Measurements from ENCODE around the gene NUDT13. TPM values are rescaled to one million over a fixed set of nuclear protein-coding genes. Genes with fewer than 3 reads are reported as not detected.
"Not testable (repeated sequence)": the region's sequence is repeated elsewhere in the genome, so short reads cannot be mapped to it uniquely, and the experiment has no call there.

Gene NUDT13
- polyA plus RNA-seq, 1 experiment, result 1.7 TPM

GRCh38 chr10:73131913-73132686, 21.8 kb downstream of the NUDT13 start:
- TF ChIP-seq CTCF (IDR thresholded peaks at IDR 0.05; ENCODE audit: insufficient read depth, low read depth, low read length), result no peak
- DNase-seq (ENCODE audit: low read depth), result no peak
- POLR2A ChIA-PET, result no interaction called here
- H3K36me3 ChIP-seq (ENCODE audit: control insufficient read depth, insufficient read depth, low read length), result peaks cover 4% of the 10 kb centered on the region
- no peaks in the 10 kb centered on the region for H3K27me3 ChIP-seq (ENCODE audit: control insufficient read depth, insufficient read depth, low read length)
- no peak overlapping the region for H3K4me3 ChIP-seq (ENCODE audit: low read depth, low read length)
- CTCF ChIA-PET, result no interaction called here

GRCh38 chr10:73134727-73135126, 24.5 kb downstream of the NUDT13 start:
- ChIA-PET CTCF (no interaction called here), POLR2A (no interaction called here)
- peaks cover 8% of the 10 kb centered on the region for H3K36me3 ChIP-seq (ENCODE audit: control insufficient read depth, insufficient read depth, low read length)
- no peaks in the 10 kb centered on the region for H3K27me3 ChIP-seq (ENCODE audit: control insufficient read depth, insufficient read depth, low read length)
- no peak for TF ChIP-seq CTCF (IDR thresholded peaks at IDR 0.05; ENCODE audit: insufficient read depth, low read depth, low read length)
- no peak overlapping the region for H3K4me3 ChIP-seq (ENCODE audit: low read depth, low read length)
- DNase-seq (ENCODE audit: low read depth), result no peak

- no peak for DNase-seq (ENCODE audit: low read depth)
- Histone ChIP-seq H3K36me3 (ENCODE audit: control insufficient read depth, insufficient read depth, low read length) (peaks cover 8% of the 10 kb centered on the region), H3K4me3 (ENCODE audit: low read depth, low read length) (no peak overlapping the region), H3K27me3 (ENCODE audit: control insufficient read depth, insufficient read depth, low read length) (no peaks in the 10 kb centered on the region)
- TF ChIP-seq CTCF (IDR thresholded peaks at IDR 0.05; ENCODE audit: insufficient read depth, low read depth, low read length), result no peak
- ChIA-PET CTCF (interaction anchor here (1.1 to 1.2 kb wide), 2 partner anchors 10 to 22 kb away, joined by 3 read pairs; no protein-coding TSS in a partner anchor), POLR2A (no interaction called here)
Observed at GRCh38 chr10:73136627-73137026, 26.4 kb downstream of the NUDT13 start.

- H3K27me3 ChIP-seq (ENCODE audit: control insufficient read depth, insufficient read depth, low read length), result no peaks in the 10 kb centered on the region
- H3K4me3 ChIP-seq (ENCODE audit: low read depth, low read length), result no peak overlapping the region
- ChIA-PET CTCF (interaction anchor here (0.6 to 2.4 kb wide), 2 partner anchors 19 to 1753 kb away, joined by 3 to 10 read pairs; no protein-coding TSS in a partner anchor), POLR2A (no interaction called here)
- DNase-seq (ENCODE audit: low read depth), result no peak
- H3K36me3 ChIP-seq (ENCODE audit: control insufficient read depth, insufficient read depth, low read length), result peaks cover 6% of the 10 kb centered on the region
- no peak for TF ChIP-seq CTCF (IDR thresholded peaks at IDR 0.05; ENCODE audit: insufficient read depth, low read depth, low read length)
Observed at GRCh38 chr10:73139251-73139650, 29.0 kb downstream of the NUDT13 start.

- TF ChIP-seq CTCF (IDR thresholded peaks at IDR 0.05; ENCODE audit: insufficient read depth, low read depth, low read length), result no peak
- POLR2A ChIA-PET, result no interaction called here
- Histone ChIP-seq H3K36me3 (ENCODE audit: control insufficient read depth, insufficient read depth, low read length) (peaks cover 8% of the 10 kb centered on the region), H3K27me3 (ENCODE audit: control insufficient read depth, insufficient read depth, low read length) (no peaks in the 10 kb centered on the region), H3K4me3 (ENCODE audit: low read depth, low read length) (no peak overlapping the region)
- CTCF ChIA-PET, result no interaction called here
- no peak for DNase-seq (ENCODE audit: low read depth)
Observed at GRCh38 chr10:73141603-73142002, 31.3 kb downstream of the NUDT13 start.

- H3K4me3 ChIP-seq (ENCODE audit: low read depth, low read length); POLR2A ChIA-PET; H3K36me3 ChIP-seq (ENCODE audit: control insufficient read depth, insufficient read depth, low read length); DNase-seq (ENCODE audit: low read depth); CTCF ChIA-PET; H3K27me3 ChIP-seq (ENCODE audit: control insufficient read depth, insufficient read depth, low read length): not testable (repeated sequence)
Observed at GRCh38 chr10:73150633-73151413, 40.6 kb downstream of the NUDT13 start.

Measured in BJ (cell line).